GM18526 (cell line): ENCODE results near the gene TREM1.

Experiments used
- POLR2A ChIP-seq: IDR thresholded peaks from 3 replicates; pipeline ENCODE4 v1.6.1; 2011; ENCODE audit not compliant: insufficient read length; ENCODE audit errors: extremely low read depth

TREM1 gene

GRCh38 chr6:41252401-41253169, 33.9 kb downstream of the TREM1 start:
- TF ChIP-seq POLR2A, result no peak

- no peak for TF ChIP-seq POLR2A
These were observed 38.4 kb downstream of the TREM1 start for GRCh38 chr6:41247882-41248705.

GRCh38 chr6:41247288-41247865, 39.1 kb downstream of the TREM1 start:
- TF ChIP-seq POLR2A, result no peak

GRCh38 chr6:41239467-41240159, 46.9 kb downstream of the TREM1 start:
- TF ChIP-seq POLR2A, result no peak

DNA sequence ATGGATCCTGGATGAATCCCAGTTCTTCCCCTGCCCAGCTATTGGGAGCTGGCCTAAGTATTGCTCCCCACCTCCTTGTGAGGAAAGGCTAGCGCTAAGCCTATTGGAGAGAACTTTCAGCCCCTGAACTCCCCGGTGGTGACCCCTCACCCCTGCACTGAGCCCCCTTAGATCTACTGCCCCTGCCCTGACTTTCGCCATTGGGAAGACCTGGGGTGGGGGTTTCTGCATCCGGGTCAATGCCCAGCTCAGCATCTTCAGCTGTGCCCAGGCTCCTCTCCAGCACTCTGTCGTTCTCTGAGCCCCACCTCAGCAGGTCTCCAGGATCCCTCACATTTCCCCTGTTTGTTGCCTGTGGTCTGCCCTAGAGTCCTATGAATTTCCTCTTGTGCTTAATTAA, 49.4 kb downstream of the TREM1 start:
- no peak for TF ChIP-seq POLR2A

- TF ChIP-seq POLR2A, result no peak
These were observed 50.2 kb downstream of the TREM1 start for GRCh38 chr6:41236276-41236675.

DNA sequence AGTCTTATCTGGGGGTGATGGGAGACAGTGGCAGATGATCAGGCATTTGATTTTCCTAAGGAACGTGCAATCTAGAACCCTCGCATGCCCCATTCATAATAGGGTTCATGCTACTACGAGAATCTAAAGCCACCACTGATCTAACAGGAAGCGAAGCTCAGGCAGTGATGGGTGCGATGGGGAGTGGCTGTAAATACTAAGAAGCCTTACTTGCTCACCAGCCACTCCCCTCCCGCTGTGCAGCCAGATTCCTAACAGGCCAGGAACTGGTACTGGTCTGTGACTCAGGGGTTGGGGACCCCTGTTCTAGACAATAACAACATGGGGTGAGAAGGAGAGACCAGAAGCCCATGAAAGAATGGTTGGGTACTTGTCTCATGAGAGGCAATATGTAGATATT, 53.8 kb downstream of the TREM1 start:
- TF ChIP-seq POLR2A, result no peak

DNA sequence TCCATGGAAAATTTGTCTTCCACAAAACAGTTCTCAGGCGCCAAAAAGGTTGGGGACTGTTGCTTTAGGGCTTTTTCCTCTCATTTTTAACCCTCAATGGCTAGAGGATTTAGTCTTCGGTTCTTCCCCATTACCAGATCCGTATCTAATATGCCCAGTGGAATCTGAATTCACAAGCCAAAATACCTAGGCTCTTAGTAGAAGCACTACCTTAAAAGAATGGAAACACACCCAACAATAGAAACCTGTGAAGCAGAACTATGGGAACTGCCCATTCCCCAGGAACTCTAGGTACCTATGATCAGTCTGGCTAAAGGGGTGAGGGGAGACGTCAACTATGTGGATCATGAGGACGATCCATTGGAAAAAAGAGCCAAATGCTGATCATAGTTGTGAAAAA, 55.2 kb downstream of the TREM1 start:
- no peak for TF ChIP-seq POLR2A

- TF ChIP-seq POLR2A, result no peak
These were observed 56.8 kb downstream of the TREM1 start for GRCh38 chr6:41229721-41230120.

DNA sequence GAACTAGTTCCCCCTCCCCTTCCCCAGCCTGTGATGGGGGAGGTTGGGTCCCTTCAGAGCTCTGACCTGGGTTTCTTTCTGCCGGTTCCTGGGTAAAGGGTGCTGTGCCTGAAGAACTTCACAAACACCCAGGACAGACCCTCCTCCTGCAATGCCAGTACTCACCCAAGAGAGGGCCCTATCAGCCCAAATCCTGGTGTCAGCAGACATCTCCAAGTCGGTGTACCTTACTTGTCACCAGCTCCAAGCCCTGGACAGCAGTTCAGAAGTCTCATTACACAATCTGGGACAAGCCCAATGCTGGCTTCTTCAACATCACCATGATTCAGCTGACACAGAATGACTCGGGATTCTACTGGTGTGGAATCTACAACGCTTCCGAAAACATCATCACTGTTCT, 57.9 kb downstream of the TREM1 start:
- no peak for TF ChIP-seq POLR2A

DNA sequence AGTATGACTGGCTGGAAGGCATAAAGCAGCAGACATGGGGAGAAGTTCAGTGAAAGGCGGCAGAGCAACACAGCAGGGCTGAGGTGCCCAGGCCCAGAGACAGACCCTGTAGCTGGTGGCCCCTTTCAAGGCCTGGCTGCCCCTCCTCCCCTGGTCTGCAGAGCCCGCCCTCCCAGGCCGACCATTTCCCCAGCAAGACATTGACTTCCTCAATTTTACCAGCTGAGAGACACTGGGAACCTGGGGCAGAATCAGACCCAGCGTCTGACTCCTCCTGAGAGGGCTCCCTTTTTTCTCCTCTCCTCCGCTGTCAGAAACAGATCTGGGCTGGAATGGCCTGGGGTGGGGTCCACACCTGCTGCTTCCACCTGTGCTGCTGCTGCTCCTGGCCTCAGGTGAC, 58.4 kb downstream of the TREM1 start, which contains the start of gene TREML4:
Gene TREML4 (plus strand): TSS at position 254 of the 400 bp plus-strand sequence. CDS start 79 bp downstream, at position 333.
- no peak for TF ChIP-seq POLR2A

- TF ChIP-seq POLR2A, result no peak
These were observed 59.7 kb downstream of the TREM1 start for GRCh38 chr6:41226752-41227151.

- TF ChIP-seq POLR2A, result no peak
These were observed 61.7 kb downstream of the TREM1 start for GRCh38 chr6:41224800-41225199.
